IMR-90 (cell line): ENCODE data around the gene PRKCA. TPM values are rescaled to one million over a fixed set of nuclear protein-coding genes. Genes with fewer than 3 reads are reported as not detected.

Experiments used
- ATAC-seq: fragments of 200-7000 bp; cut with Tn5 transposase; 2 replicates; pipeline ENCODE4 v1.9.1; 2020; ENCODE audit warnings: low read depth, mild to moderate bottlenecking, moderate library complexity
- BruUV-seq: library from RNA; stranded (reverse); fragments of 400-500 nt; replicated peaks from 2 replicates; lab custom pipeline; 2021; lab: Mats Ljungman, UMichigan
- CTCF ChIA-PET: fragments of 300-600 bp; formaldehyde crosslinking; extraction: SDS; loops from one replicate; lab custom pipeline; 2021; ENCODE audit warnings: antibody characterized with exemption; lab: Yijun Ruan, JAX
- POLR2A ChIA-PET: fragments of 300-600 bp; sonication (Branson Sonifier 250); formaldehyde crosslinking; loops from one replicate; lab custom pipeline; 2022; ENCODE audit warnings: antibody characterized with exemption; ENCODE audit not compliant: unreplicated experiment; lab: Charles Lee
- DNase-seq: peaks from one replicate; pipeline ENCODE4 v3.0.0; 2013
- H2AFZ ChIP-seq: replicated peaks from 2 replicates; pipeline ENCODE3; 2013; ENCODE audit warnings: low read length, mild to moderate bottlenecking; ENCODE audit not compliant: poor library complexity
- H2AK5ac ChIP-seq: 2 replicates; pipeline ENCODE4 v1.6.1; 2013; ENCODE audit warnings: low read depth, low read length, inconsistent platforms
- H2AK9ac ChIP-seq: replicated peaks from 2 replicates; pipeline ENCODE3; 2013; ENCODE audit warnings: mild to moderate bottlenecking, low read depth, low read length, moderate library complexity; ENCODE audit not compliant: poor library complexity
- H2BK120ac ChIP-seq: 2 replicates; pipeline ENCODE4 v1.6.1; 2013; ENCODE audit warnings: low read depth, low read length, inconsistent platforms
- H2BK15ac ChIP-seq: 3 replicates; pipeline ENCODE4 v1.6.1; 2013; ENCODE audit warnings: low read depth, low read length, inconsistent platforms
- H2BK20ac ChIP-seq: 2 replicates; pipeline ENCODE4 v1.6.1; 2013; ENCODE audit warnings: low read depth, mild to moderate bottlenecking, inconsistent platforms, low read length, moderate library complexity
- H2BK5ac ChIP-seq: 2 replicates; pipeline ENCODE4 v1.6.1; 2013; ENCODE audit warnings: mild to moderate bottlenecking, low read depth, low read length, inconsistent platforms; ENCODE audit not compliant: poor library complexity, severe bottlenecking
- H3K14ac ChIP-seq: replicated peaks from 2 replicates; pipeline ENCODE4 v1.6.1; 2013; ENCODE audit warnings: low read depth, low read length, inconsistent platforms
- H3K18ac ChIP-seq: 2 replicates; pipeline ENCODE4 v1.6.1; 2013; ENCODE audit warnings: low read depth, low read length, control low read depth
- H3K23ac ChIP-seq: 2 replicates; pipeline ENCODE4 v1.6.1; 2013; ENCODE audit warnings: low read depth, low read length, inconsistent platforms
- H3K27ac ChIP-seq: 2 replicates; pipeline ENCODE4 v1.5.1; 2013; ENCODE audit warnings: mild to moderate bottlenecking, control low read depth, low read length; ENCODE audit not compliant: insufficient read depth
- H3K27me3 ChIP-seq: 2 replicates; pipeline ENCODE4 v1.6.1; 2013; ENCODE audit warnings: low read length; ENCODE audit not compliant: control insufficient read depth, insufficient read depth
- H3K36me3 ChIP-seq: 2 replicates; pipeline ENCODE4 v1.6.1; 2013; ENCODE audit warnings: low read length, mixed read lengths; ENCODE audit not compliant: control insufficient read depth, insufficient read depth
- H3K4ac ChIP-seq: 2 replicates; pipeline ENCODE4 v1.6.1; 2013; ENCODE audit warnings: low read depth, low read length, inconsistent platforms
- H3K4me1 ChIP-seq: 2 replicates; pipeline ENCODE4 v1.6.1; 2013; ENCODE audit warnings: low read length, mixed read lengths; ENCODE audit not compliant: control insufficient read depth, insufficient read depth
- H3K4me2 ChIP-seq: 2 replicates; pipeline ENCODE4 v1.6.1; 2013; ENCODE audit warnings: low read depth, mild to moderate bottlenecking, control low read depth, low read length, moderate library complexity
- H3K4me3 ChIP-seq: 2 replicates; pipeline ENCODE4 v1.5.1; 2013; ENCODE audit warnings: low read depth, mild to moderate bottlenecking, control low read depth, low read length, moderate library complexity; ENCODE audit not compliant: insufficient read depth
- H3K56ac ChIP-seq: 2 replicates; pipeline ENCODE4 v1.6.1; 2013; ENCODE audit warnings: low read length, inconsistent platforms; ENCODE audit not compliant: insufficient read depth; ENCODE audit errors: extremely low read depth
- H3K79me1 ChIP-seq, 2 experiments: 2 replicates each; pipeline ENCODE4 v1.6.1; 2013; ENCODE audit warnings: low read length in 2 of 2, inconsistent platforms in 1 of 2, low read depth in 1 of 2
- H3K9ac ChIP-seq: 2 replicates; pipeline ENCODE4 v1.6.1; 2013; ENCODE audit warnings: low read depth, low read length, control low read depth
- H3K9me1 ChIP-seq: 2 replicates; pipeline ENCODE4 v1.6.1; 2013; ENCODE audit warnings: low read length, inconsistent platforms; ENCODE audit not compliant: insufficient read depth
- H3K9me3 ChIP-seq: 2 replicates; pipeline ENCODE4 v1.6.1; 2013; ENCODE audit warnings: low read length; ENCODE audit not compliant: control insufficient read depth, insufficient read depth
- H4K20me1 ChIP-seq: 2 replicates; pipeline ENCODE4 v1.6.1; 2013; ENCODE audit warnings: low read length, inconsistent platforms; ENCODE audit not compliant: insufficient read depth
- H4K5ac ChIP-seq: 2 replicates; pipeline ENCODE4 v1.6.1; 2013; ENCODE audit warnings: mild to moderate bottlenecking, low read depth, low read length, control low read depth
- H4K8ac ChIP-seq, 2 experiments: 2 replicates each; pipeline ENCODE4 v1.6.1; 2013; ENCODE audit warnings: low read depth in 2 of 2, low read length in 2 of 2, control low read depth in 1 of 2, inconsistent platforms in 1 of 2
- H4K91ac ChIP-seq: 2 replicates; pipeline ENCODE4 v1.6.1; 2013; ENCODE audit warnings: low read depth, low read length, inconsistent platforms; ENCODE audit not compliant: insufficient read depth
- CTCF ChIP-seq: conservative IDR thresholded peaks from 2 replicates; pipeline ENCODE4 v1.5.1; 2012; ENCODE audit warnings: mild to moderate bottlenecking, low read depth, low read length, improper control_type of control experiment
- ELK1 ChIP-seq: fragments of 150-350 bp; IDR thresholded peaks from 2 replicates; pipeline ENCODE4 v1.6.1; 2016; ENCODE audit warnings: low read depth, mild to moderate bottlenecking, low read length, moderate library complexity, borderline replicate concordance
- FOS ChIP-seq: fragments of 150-350 bp; IDR thresholded peaks from 2 replicates; pipeline ENCODE4 v1.6.1; 2016; ENCODE audit warnings: low read depth, low read length
- MAFK ChIP-seq: IDR thresholded peaks from 2 replicates; pipeline ENCODE4 v1.6.1; 2012; ENCODE audit warnings: low read depth, low read length, improper control_type of control experiment
- NFE2L2 ChIP-seq: fragments of 150-350 bp; IDR thresholded peaks from 2 replicates; pipeline ENCODE4 v1.6.1; 2016; ENCODE audit warnings: low read depth, mild to moderate bottlenecking, low read length
- RCOR1 ChIP-seq: IDR thresholded peaks from 2 replicates; pipeline ENCODE4 v1.6.1; 2012; ENCODE audit warnings: mild to moderate bottlenecking, low read length, improper control_type of control experiment; ENCODE audit not compliant: insufficient replicate concordance
- RFX5 ChIP-seq: IDR thresholded peaks from 2 replicates; pipeline ENCODE4 v1.8.0; 2012; ENCODE audit warnings: low read depth, mild to moderate bottlenecking, low read length, moderate library complexity
- SMC3 ChIP-seq: fragments of 150-350 bp; IDR thresholded peaks from 2 replicates; pipeline ENCODE4 v1.6.1; 2016; ENCODE audit warnings: low read depth, mild to moderate bottlenecking, antibody characterized with exemption, low read length, moderate library complexity
- USF2 ChIP-seq: fragments of 150-350 bp; IDR thresholded peaks from 2 replicates; pipeline ENCODE4 v1.6.1; 2017; ENCODE audit warnings: mild to moderate bottlenecking, antibody characterized with exemption, low read length, low read depth
- WGBS, 2 experiments: methylation state at CpG; one replicate each; pipeline versions ENCODE4 v1.1.5 to v1.1.7; 2013; ENCODE audit warnings: missing lambda C conversion rate in 2 of 2; ENCODE audit not compliant: insufficient read length in 1 of 2; ENCODE audit errors: extremely low coverage in 2 of 2; 5-methylcytosine and 5-hydroxymethylcytosine counted together
- dilution Hi-C: fragments of 300-500 bp; cut with HindIII; formaldehyde crosslinking; loops from one replicate; pipeline ENCODE4 v1.14.3; 2018; ENCODE audit warnings: low sequenced_read_pairs; ENCODE audit not compliant: unreplicated experiment
- in situ Hi-C: fragments of 300-500 bp; cut with MboI; formaldehyde crosslinking; loops from 3 replicates; pipeline ENCODE4 v1.14.3; 2019; ENCODE audit warnings: low sequenced_read_pairs, inconsistent platforms, mixed read lengths
- intact Hi-C: fragments of 100-400 bp; cut with micrococcal nuclease; formaldehyde crosslinking; loops from 2 replicates; pipeline ENCODE4 v1.10.0; 2022
- polyA plus RNA-seq, 3 experiments: library from polyadenylated mRNA; depleted of rRNA; stranded (reverse); fragments of >200 nt; gene quantifications; 2 replicates each; pipeline ENCODE4 v1.2.3, GENCODE V29; 2012; ENCODE audit warnings: low replicate concordance in 1 of 3
- total RNA-seq: library from RNA; depleted of rRNA; stranded (reverse); fragments of >200 nt; gene quantifications from 2 replicates; pipeline ENCODE4 v1.2.3, GENCODE V29; 2012

PRKCA gene
- total and polyA plus RNA-seq, 2 of the 4 experiments (the other 2 are of a cell fraction) = 31.0 to 46.0 TPM

- Histone ChIP-seq H2BK120ac (no peak overlapping the region), H3K4me3 (no peak overlapping the region), H3K18ac (no peak overlapping the region), H3K9me1 (no peaks in the 10 kb centered on the region), H3K9ac (no peak overlapping the region), H3K14ac (no peak overlapping the region), H4K5ac (no peak overlapping the region), H2AK9ac (no peak overlapping the region), H3K9me3 (no peaks in the 10 kb centered on the region), H3K23ac (no peak overlapping the region), H4K91ac (no peak overlapping the region), H2BK5ac (no peak overlapping the region), H4K8ac (no peak overlapping the region), H2AFZ (no peak overlapping the region), H3K27ac (no peak overlapping the region), H3K56ac (no peak overlapping the region), H3K27me3 (peaks cover 52% of the 10 kb centered on the region), H3K4me1 (no peaks in the 10 kb centered on the region), H3K4ac (no peak overlapping the region), H3K79me1 (no peaks in the 10 kb centered on the region), H3K4me2 (no peak overlapping the region), H2AK5ac (no peak overlapping the region), H4K20me1 (no peaks in the 10 kb centered on the region), H2BK20ac (no peak overlapping the region), H3K36me3 (no peaks in the 10 kb centered on the region), H2BK15ac (no peak overlapping the region)
- ATAC-seq (no peak), DNase-seq (no peak)
- TF ChIP-seq NFE2L2 (no peak), FOS (no peak), USF2 (no peak), SMC3 (no peak), MAFK (no peak), RCOR1 (no peak), ELK1 (no peak), CTCF (no peak), RFX5 (no peak)
- intact Hi-C loops (loop anchor here (10.0 kb wide), 1 partner anchor 1085 kb away; no protein-coding TSS in a partner anchor), dilution Hi-C loops (no loop called here), in situ Hi-C loops (no loop called here)
- WGBS, 2 experiments = no CpG with 5 or more reads among the region's 10 CpGs
- ChIA-PET CTCF (no interaction called here), POLR2A (no interaction called here)
- BruUV-seq = no TSS peak
Observed at GRCh38 chr17:66840061-66840460, 537.6 kb downstream of the PRKCA start.
